ENCODE data around the gene UBXN6.
A peak's percentile ranks its signal among the peaks of the same experiment; 100 is the strongest.

Gene UBXN6

GRCh38 chr19:4431808-4432674 is 25.6 kb downstream of the UBXN6 start:
- H3K4me3 Mint-ChIP-seq = no peak overlapping the region
- H3K36me3 Mint-ChIP-seq (ENCODE audit: insufficient read depth) = peaks cover 20% of the 10 kb centered on the region
- DNase-seq = no peak
- ATAC-seq (replicated peaks) = peak; percentile 46
- peak overlapping the region in 1 of 2 donors; percentile 46 for H3K27ac Mint-ChIP-seq
- H3K27me3 Mint-ChIP-seq = no peaks in the 10 kb centered on the region
- no peaks in the 10 kb centered on the region for H3K9me3 Mint-ChIP-seq
- H3K4me1 Mint-ChIP-seq (ENCODE audit: low read depth in 2 of 2) = no peaks in the 10 kb centered on the region

GRCh38 chr19:4431296-4431695 is 26.3 kb downstream of the UBXN6 start:
- Mint-ChIP-seq H3K4me3 (no peak overlapping the region), H3K27me3 (no peaks in the 10 kb centered on the region), H3K36me3 (ENCODE audit: insufficient read depth) (peaks cover 20% of the 10 kb centered on the region), H3K4me1 (ENCODE audit: low read depth in 2 of 2) (no peaks in the 10 kb centered on the region), H3K27ac (peak overlapping the region in 1 of 2 donors; percentile 46), H3K9me3 (no peaks in the 10 kb centered on the region)
- DNase-seq = no peak
- no peak for ATAC-seq (replicated peaks)

- Mint-ChIP-seq H3K9me3 (no peaks in the 10 kb centered on the region), H3K27me3 (no peaks in the 10 kb centered on the region), H3K27ac (peak overlapping the region; percentile 7 to 59), H3K4me1 (ENCODE audit: low read depth in 2 of 2) (no peaks in the 10 kb centered on the region), H3K36me3 (ENCODE audit: insufficient read depth) (peaks cover 19% of the 10 kb centered on the region), H3K4me3 (no peak overlapping the region)
- peak; percentile 51 for ATAC-seq (replicated peaks)
- no peak for DNase-seq
Measured at GRCh38 chr19:4430760-4431159, 26.8 kb downstream of the UBXN6 start.

GRCh38 chr19:4429771-4430171 is 27.8 kb downstream of the UBXN6 start:
- Mint-ChIP-seq H3K4me3 (no peak overlapping the region), H3K27me3 (no peaks in the 10 kb centered on the region), H3K36me3 (ENCODE audit: insufficient read depth) (peaks cover 16% of the 10 kb centered on the region), H3K9me3 (no peaks in the 10 kb centered on the region), H3K27ac (peak overlapping the region in 1 of 2 donors; percentile 59), H3K4me1 (ENCODE audit: low read depth in 2 of 2) (no peaks in the 10 kb centered on the region)
- DNase-seq (no peak), ATAC-seq (replicated peaks) (no peak)

- ATAC-seq (replicated peaks) (no peak), DNase-seq (no peak)
- no peaks in the 10 kb centered on the region for H3K4me1 Mint-ChIP-seq (ENCODE audit: low read depth in 2 of 2)
- H3K4me3 Mint-ChIP-seq = no peak overlapping the region
- H3K9me3 Mint-ChIP-seq = no peaks in the 10 kb centered on the region
- no peaks in the 10 kb centered on the region for H3K27me3 Mint-ChIP-seq
- no peak overlapping the region for H3K27ac Mint-ChIP-seq
- H3K36me3 Mint-ChIP-seq (ENCODE audit: insufficient read depth) = peaks cover 18% of the 10 kb centered on the region
Measured at GRCh38 chr19:4429256-4429655, 28.3 kb downstream of the UBXN6 start.

- peaks cover 20% of the 10 kb centered on the region for H3K36me3 Mint-ChIP-seq (ENCODE audit: insufficient read depth)
Measured at GRCh38 chr19:4428326-4428975, 29.1 kb downstream of the UBXN6 start.

GRCh38 chr19:4425537-4425936 is 32.1 kb downstream of the UBXN6 start:
- Mint-ChIP-seq H3K27ac (peak overlapping the region in 1 of 2 donors; percentile 25), H3K36me3 (ENCODE audit: insufficient read depth) (peaks cover 25% of the 10 kb centered on the region), H3K27me3 (no peaks in the 10 kb centered on the region), H3K9me3 (no peaks in the 10 kb centered on the region), H3K4me3 (no peak overlapping the region), H3K4me1 (ENCODE audit: low read depth in 2 of 2) (no peaks in the 10 kb centered on the region)
- no peak for ATAC-seq (replicated peaks)
- no peak for DNase-seq

More at GRCh38 chr19:4428326-4428975, 29.1 kb downstream of the UBXN6 start:
- Mint-ChIP-seq H3K9me3 (no peaks in the 10 kb centered on the region), H3K4me1 (ENCODE audit: low read depth in 2 of 2) (no peaks in the 10 kb centered on the region), H3K27ac (no peak overlapping the region), H3K4me3 (no peak overlapping the region), H3K27me3 (no peaks in the 10 kb centered on the region)
- ATAC-seq (replicated peaks) = no peak
- DNase-seq = no peak

- DNase-seq (no peak), ATAC-seq (replicated peaks) (no peak)
- no peaks in the 10 kb centered on the region for H3K4me1 Mint-ChIP-seq (ENCODE audit: low read depth in 2 of 2)
- H3K4me3 Mint-ChIP-seq = no peak overlapping the region
- peaks cover 24% of the 10 kb centered on the region for H3K36me3 Mint-ChIP-seq (ENCODE audit: insufficient read depth)
- H3K9me3 Mint-ChIP-seq = no peaks in the 10 kb centered on the region
- H3K27ac Mint-ChIP-seq = no peak overlapping the region
- no peaks in the 10 kb centered on the region for H3K27me3 Mint-ChIP-seq
Measured at GRCh38 chr19:4423416-4424126, 34.0 kb downstream of the UBXN6 start.

GRCh38 chr19:4416268-4416667 is 41.3 kb downstream of the UBXN6 start:
- Mint-ChIP-seq H3K4me1 (ENCODE audit: low read depth in 2 of 2) (no peaks in the 10 kb centered on the region), H3K27ac (peak overlapping the region; percentile 38), H3K27me3 (no peaks in the 10 kb centered on the region), H3K36me3 (ENCODE audit: insufficient read depth) (peaks cover 24% of the 10 kb centered on the region), H3K9me3 (no peaks in the 10 kb centered on the region), H3K4me3 (no peak overlapping the region)
- ATAC-seq (replicated peaks) = no peak
- no peak for DNase-seq

GRCh38 chr19:4415352-4415751 is 42.2 kb downstream of the UBXN6 start:
- H3K4me1 Mint-ChIP-seq (ENCODE audit: low read depth in 2 of 2) = no peaks in the 10 kb centered on the region
- no peak overlapping the region for H3K27ac Mint-ChIP-seq
- no peak for DNase-seq
- ATAC-seq (replicated peaks) = no peak
- H3K27me3 Mint-ChIP-seq = no peaks in the 10 kb centered on the region
- H3K36me3 Mint-ChIP-seq (ENCODE audit: insufficient read depth) = peaks cover 26% of the 10 kb centered on the region
- no peak overlapping the region for H3K4me3 Mint-ChIP-seq
- no peaks in the 10 kb centered on the region for H3K9me3 Mint-ChIP-seq

- H3K27ac Mint-ChIP-seq = no peak overlapping the region
- H3K4me3 Mint-ChIP-seq = no peak overlapping the region
- no peaks in the 10 kb centered on the region for H3K27me3 Mint-ChIP-seq
- H3K9me3 Mint-ChIP-seq = no peaks in the 10 kb centered on the region
- no peak for ATAC-seq (replicated peaks)
- H3K4me1 Mint-ChIP-seq (ENCODE audit: low read depth in 2 of 2) = no peaks in the 10 kb centered on the region
- no peak for DNase-seq
- peaks cover 24% of the 10 kb centered on the region for H3K36me3 Mint-ChIP-seq (ENCODE audit: insufficient read depth)
Measured at GRCh38 chr19:4414800-4415321, 42.7 kb downstream of the UBXN6 start.

GRCh38 chr19:4414144-4414799 is 43.3 kb downstream of the UBXN6 start:
- Mint-ChIP-seq H3K4me3 (no peak overlapping the region), H3K27me3 (no peaks in the 10 kb centered on the region)
- ATAC-seq (replicated peaks) = no peak

GRCh38 chr19:4413588-4413987 is 44.0 kb downstream of the UBXN6 start:
- Mint-ChIP-seq H3K4me1 (ENCODE audit: low read depth in 2 of 2) (no peaks in the 10 kb centered on the region), H3K9me3 (no peaks in the 10 kb centered on the region), H3K36me3 (ENCODE audit: insufficient read depth) (peaks cover 24% of the 10 kb centered on the region), H3K27ac (no peak overlapping the region), H3K27me3 (no peaks in the 10 kb centered on the region), H3K4me3 (no peak overlapping the region)
- no peak for DNase-seq
- ATAC-seq (replicated peaks) = no peak

More at GRCh38 chr19:4414144-4414799, 43.3 kb downstream of the UBXN6 start:
- Mint-ChIP-seq H3K27ac (no peak overlapping the region), H3K9me3 (no peaks in the 10 kb centered on the region), H3K4me1 (ENCODE audit: low read depth in 2 of 2) (no peaks in the 10 kb centered on the region), H3K36me3 (ENCODE audit: insufficient read depth) (peaks cover 21% of the 10 kb centered on the region)
- no peak for DNase-seq

Measured in effector memory CD8-positive, alpha-beta T cell (primary cell).